Stimulated activated CD4-positive, alpha-beta T cell treated with anti-CD3 and anti-CD28 coated beads, Interleukin-2, amount 100 ng/mL, for 48 hours (primary cell): ENCODE measurements around the gene TFDP2.
"Not testable (repeated sequence)": the region's sequence is repeated elsewhere in the genome, so short reads cannot be mapped to it uniquely, and the experiment has no call there.

Source experiments
- DNase-seq, 2 donors: peaks; one replicate each; pipeline ENCODE4 v3.0.0-alpha.2; 2020

The TFDP2 gene

GRCh38 chr3:141955175-141955574 is 194.2 kb downstream of the TFDP2 start:
- DNase-seq: no peak

GRCh38 chr3:141952611-141953010 is 196.7 kb downstream of the TFDP2 start:
- DNase-seq: no peak

- no peak for DNase-seq
Measured at GRCh38 chr3:141950572-141951493, 198.5 kb downstream of the TFDP2 start.

- DNase-seq: no peak
Measured at GRCh38 chr3:141949972-141950371, 199.4 kb downstream of the TFDP2 start.

DNA sequence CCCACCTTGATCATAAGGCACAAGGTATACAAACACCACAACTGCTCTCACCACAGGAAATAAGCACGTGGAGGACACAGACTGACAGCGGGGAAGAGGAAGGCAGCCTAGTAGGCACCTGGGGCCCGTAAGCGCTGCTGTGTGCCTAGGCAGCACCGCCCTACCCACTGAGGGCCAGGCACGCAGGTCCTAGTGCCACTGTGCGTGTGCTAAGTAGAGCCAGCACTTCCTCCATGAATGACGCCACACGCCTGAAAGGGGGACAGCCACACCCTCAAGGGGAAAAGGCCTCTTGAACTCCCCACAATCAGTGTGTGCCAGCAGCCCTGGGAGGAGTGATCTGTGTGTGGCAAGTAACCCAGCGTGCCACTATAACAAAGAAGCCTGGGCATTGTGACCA is 199.9 kb downstream of the TFDP2 start:
- DNase-seq: no peak

- DNase-seq: no peak
Measured at GRCh38 chr3:141945726-141946485, 203.4 kb downstream of the TFDP2 start.

DNA sequence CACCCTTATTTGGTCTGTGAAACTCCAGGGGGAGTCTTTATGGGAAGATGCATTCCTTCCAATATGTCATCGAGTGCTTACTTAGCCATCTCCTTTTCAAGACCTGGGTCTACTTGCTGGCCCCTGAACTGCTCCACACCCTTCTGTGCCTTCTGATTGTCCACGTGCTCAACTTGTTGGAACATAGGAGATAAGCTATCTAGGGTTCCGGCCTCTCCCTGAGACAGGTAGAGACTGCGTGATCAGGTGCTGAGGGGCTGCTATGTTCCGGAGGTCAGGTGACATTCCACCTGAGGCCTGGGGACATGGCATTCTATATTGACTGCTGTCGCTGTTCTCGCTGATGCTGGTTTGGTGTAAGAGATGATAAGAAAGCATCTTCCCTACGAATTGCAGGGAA is 207.3 kb downstream of the TFDP2 start:
- no peak for DNase-seq

DNA sequence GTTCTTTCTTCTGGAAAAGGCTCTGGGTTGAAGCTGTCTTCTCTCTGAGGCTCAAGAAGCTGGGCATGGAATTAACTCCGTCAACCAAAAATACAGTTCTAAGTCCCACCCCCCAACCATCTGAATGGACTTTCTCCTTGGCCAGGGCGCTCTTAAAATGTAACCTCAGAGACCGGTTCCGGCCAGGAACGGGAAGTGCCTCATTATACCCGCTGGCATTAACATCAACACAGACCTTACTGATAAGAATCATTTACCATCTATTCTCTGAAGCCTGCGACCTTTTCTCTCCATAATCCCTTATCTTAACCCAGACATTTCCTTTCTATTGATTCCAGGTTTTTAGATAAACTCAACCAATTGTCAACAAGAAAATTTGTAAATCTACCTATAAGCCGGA is 208.3 kb downstream of the TFDP2 start:
- no peak for DNase-seq

DNA sequence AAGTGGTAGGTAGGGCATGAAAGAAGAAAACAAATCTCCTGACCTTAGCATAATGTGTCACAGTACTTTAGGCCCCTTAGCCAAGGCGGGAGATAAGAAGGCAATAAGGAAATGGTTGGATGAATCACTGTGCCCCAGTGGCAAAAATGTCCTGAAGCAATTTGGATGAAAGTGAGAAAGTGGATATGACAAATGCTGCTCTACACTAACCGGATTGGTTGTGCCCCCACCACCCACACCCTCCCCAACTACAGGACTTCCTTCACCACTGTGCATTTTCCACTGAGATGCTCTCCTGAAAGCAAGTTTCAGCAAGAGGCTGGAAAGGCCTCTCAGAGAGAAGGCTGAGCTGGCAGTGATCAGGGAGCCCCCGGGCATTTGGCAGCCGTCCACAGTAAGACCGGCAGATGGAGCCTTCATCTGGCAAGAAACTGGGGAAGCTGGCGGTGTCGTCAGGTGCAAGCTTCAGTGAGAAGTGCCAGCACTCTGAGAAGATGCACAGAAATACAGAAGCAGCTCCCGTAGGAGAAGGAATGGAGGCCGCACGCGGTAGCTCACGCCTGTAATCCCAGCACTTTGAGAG is 209.1 kb downstream of the TFDP2 start:
- DNase-seq: peak; percentile 39 to 52

DNA sequence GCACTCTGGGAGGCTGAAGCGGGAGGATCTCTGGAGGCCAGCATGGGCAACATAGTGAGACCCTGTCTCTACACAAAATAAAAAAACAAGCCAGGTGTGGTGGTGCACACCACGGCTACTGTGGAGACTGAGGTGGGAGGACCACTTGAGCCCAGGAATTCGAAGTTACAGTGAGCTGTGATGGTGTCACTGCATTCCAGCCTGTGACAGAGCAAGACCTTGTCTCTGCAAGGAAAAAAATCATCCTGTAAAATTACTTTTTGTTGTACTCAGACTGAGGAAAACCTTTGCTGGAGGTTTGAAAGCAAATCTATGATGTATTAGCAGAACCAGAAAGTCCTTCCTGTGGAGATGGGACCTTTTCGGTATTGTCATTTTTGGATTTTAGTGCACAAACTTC is 209.6 kb downstream of the TFDP2 start:
- no peak for DNase-seq

DNA sequence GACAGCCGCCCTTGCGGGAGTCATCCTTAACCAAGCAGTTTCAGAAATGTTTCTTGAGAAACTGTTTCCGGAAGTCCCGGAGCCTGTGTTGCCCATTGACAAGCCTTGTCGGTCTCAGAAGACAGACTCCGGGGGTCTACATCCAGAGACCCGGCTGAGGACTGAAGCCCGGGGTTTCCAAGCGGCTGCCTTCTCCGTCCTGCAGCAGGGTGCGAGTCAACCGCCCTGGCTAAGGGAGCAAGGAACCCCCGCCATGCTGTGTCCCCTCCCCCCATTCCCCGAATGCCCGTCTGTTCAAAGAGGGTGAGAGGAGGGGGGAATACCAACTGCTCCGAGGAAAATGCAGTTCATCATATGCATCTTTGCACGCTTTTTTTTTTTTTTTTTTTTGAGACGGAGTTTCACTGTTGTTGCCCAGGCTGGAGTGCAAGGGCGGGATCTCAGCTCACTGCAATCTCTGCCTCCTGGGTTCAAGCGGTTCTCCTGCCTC is 211.3 kb downstream of the TFDP2 start:
- no peak for DNase-seq

DNA sequence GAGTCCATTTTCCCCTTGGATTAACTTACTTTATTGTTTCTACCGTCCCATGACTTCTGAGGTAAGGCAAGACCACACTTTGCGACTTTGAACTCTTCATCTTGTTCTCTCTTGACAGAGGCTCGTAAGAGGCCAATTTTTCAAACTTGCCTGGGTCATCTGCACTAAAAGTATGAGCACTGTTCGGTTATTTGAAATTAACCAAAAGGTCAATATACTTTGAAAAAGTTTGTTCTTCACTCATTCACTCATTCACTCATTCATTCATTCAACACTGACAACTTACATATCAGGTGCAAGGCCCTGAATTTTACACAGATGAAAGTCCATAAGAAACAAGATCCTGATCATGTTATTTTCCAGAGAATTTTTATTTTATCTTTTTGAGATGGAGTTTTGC is 215.0 kb downstream of the TFDP2 start:
- no peak for DNase-seq

DNA sequence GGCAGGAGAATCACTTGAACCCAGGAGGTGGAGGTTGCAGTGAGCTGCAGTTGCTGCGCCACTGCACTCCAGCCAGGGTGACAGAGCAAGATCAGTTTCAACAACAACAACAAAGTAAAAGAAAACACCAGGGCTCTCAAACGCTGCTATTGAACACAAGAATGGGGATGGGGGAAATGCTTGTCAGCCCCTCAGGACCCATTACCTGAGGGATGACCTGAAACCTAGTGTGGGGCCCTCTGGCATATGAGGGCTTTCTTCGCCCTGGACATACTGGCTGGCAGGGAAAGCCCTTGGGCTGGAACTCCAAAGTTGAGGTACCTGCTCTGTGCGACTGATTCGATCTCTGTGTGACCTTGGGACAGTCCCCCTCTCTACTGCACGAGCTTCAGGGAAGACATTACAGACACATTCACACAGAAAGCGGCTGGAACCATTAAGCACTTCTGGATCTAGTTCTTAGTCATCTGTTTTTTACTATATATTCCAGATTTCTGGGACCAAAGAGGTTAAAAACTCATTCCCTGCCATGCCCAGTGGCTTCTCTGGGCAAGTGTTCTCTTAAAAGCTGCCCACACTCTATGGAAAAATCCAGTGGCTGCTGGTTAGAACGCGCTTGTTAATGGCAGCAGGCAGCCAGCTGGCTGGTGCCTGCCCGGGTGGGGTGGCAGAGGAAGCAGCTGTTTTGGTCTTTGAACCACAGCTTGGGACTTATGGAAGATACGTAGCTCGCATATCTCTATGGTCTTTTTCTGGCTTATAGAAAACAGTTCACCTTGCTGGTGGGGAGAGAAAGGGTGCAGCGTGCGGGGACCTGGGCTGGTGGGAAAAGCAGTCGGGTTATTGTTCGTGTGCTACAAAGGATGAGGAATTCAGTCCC is 215.7 kb downstream of the TFDP2 start:
- no peak for DNase-seq

GRCh38 chr3:141930801-141931200 is 218.5 kb downstream of the TFDP2 start:
- DNase-seq: no peak

DNA sequence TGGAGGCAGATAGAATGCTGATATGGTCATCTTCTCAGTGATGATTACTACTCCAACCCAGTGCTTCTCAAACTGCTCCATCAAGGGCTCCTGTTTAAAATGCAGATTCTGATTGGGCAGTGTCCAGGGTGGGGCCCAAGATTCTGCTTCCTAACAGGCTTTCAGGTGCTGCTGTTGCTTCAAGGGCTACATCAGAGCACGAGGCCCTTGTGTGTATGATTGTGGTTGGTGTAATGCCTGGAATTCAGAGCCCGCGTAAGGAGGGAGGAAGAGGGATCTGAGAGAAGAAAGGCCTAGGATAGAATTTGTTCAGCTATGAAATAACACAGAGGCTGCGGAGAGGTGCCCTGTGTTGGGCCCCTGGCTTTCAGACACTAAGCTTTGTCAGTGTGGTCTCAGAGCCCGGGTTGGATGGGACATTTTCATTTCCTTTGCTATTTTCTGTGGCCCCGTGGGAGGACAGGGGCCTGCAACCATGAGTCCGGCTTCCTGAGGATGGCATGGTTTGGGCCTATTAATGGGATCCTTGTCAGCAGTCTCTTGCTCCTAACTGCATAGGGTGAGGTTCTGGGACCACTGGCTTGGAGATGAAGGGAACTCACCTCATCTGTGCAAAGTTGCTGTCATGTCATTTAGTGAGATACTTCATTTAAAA is 219.9 kb downstream of the TFDP2 start:
- DNase-seq: no peak

DNA sequence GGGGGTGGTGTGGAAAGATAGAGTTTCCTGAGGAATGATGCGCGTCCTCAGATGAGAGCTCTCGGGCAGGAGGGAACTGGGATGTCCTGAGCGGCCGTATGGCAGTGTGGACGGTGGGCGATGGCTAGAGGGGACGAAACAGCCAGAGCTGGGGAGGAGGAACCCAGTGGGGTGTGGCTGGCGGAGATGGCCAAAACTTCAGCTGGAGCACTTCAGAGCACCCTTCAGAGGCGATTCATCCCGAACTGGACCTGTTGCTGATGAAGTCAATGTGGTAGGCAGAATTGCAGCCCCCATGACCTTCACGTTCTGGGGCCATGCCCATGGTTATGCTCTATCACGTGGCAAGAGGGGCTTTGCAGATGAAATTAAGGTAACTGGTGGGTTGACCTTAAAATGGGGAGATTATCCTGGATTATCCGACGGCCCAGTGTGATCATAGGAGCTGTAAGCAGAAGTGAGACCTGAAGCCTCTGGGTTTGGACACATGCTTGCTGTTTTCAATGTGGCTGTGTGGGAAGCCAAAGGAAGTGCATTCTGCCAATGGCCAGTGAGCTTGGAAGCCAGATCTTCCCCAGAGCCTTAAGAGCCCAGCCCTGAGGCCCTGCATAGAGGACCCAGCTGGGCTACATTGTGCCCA is 220.6 kb downstream of the TFDP2 start:
- DNase-seq: no peak

GRCh38 chr3:141926929-141927328 is 222.4 kb downstream of the TFDP2 start:
- DNase-seq: no peak

DNA sequence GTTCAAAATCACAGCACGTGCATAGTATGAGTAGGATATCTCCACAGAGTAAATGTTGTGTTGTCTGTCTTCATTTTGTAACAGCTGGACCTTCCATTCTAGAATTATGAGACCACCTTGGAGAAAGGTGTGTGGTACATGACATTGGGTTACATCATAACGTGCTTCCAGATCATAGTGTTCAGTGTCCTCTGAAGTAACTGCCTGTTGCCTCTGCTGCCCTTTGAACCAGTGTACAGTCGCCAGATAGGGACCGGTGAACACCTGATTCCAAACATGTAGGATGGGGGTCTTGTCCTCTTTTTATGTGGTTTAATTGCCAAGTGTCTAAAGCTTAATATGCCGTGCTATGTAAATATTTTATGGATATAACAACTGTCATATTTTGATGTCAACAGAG is 223.7 kb downstream of the TFDP2 start:
- DNase-seq: not testable (repeated sequence)

DNA sequence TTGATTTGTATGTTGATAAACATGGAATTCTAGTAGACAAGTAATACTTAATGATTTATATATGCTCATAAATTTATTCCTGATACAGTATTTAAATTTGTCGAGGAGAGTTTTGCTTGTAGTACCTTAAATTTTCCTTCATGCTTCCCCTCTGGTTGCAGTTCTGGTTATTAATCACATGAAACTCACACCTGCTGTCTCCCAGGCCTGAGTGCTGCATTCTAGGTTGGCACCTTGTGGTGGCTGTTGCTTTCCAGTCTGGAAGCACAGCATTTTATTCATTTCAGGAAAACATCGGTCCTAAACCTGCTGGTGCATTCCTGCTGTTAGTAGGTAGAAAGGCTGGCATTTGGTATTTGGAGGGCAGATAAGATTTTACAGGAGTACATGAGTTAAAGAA is 228.0 kb downstream of the TFDP2 start:
- no peak for DNase-seq

GRCh38 chr3:141920701-141921100 is 228.6 kb downstream of the TFDP2 start:
- no peak for DNase-seq

DNA sequence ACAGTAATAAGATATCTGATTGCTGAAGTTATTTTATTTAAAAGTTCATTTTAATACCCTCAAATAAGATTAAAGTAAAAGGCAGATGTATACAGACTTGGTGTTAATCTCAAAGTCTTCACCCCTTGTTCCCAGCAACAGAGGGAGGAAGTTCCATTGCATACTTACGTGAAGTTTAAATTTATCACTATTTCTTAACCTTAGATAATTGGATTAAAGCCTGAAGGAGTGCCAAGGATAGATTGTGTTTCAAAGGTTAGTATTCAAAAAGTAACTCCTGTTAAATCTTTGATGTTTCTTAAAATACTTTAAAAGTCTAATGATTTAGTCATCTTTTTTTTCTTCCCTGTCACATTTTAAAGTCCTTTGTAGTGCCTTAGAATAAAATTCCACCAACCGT is 233.6 kb downstream of the TFDP2 start:
- DNase-seq: no peak

GRCh38 chr3:141915016-141915415 is 234.3 kb downstream of the TFDP2 start:
- DNase-seq: no peak
